Cortex of kidney (tissue), 1 donor: ENCODE data around the gene HOXB4.

Source experiments
- DNase-seq: peaks from one replicate; lab custom pipeline; 2025; lab: John Stamatoyannopoulos, UW

The HOXB4 gene

DNA sequence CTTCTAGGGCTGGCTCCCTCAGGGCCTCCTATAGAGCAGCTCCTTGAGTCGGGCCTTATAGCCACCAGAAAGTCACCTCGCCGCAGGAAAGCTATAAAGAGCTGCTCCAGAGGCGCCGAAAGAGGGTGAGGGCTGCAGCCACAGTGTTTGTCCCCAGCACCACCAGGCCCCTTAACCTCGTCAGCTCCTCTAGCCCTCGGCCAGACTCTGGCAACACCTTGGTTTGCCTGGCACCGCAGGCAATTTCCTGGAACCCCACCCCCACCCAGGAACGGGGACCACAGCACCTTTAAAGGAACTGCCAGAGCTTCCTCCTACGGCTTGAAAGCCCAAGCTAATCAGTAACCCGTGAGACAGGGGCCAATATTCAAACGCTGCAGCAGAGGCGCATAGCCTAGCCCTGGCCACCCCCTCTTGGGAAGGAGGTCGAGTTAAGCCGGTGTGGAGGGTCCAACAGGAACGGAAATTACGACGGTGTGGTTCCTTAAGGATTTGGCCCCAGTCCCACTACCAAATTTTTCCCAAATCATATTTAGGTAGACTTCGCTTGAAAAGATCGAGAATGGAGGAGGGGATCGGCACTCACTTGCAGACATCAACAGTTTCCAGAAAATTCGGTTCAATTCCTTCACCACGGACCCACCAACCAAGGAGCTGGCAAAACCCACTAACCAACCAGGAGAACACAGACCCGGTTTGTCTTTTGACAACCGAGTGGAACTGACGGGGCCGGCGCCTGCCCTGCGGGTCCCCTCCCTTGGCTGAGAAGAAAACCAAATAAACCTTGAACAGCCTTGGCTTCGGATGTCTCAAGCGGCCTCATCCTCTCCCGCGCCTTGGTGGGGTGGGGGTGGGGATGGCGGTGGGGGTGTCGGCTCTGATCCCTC is 23.6 kb upstream of the HOXB4 start:
- DNase-seq = no peak

GRCh38 chr17:48601207-48601538 is 23.0 kb upstream of the HOXB4 start:
- DNase-seq = no peak

GRCh38 chr17:48600244-48601098 is 22.3 kb upstream of the HOXB4 start:
- no peak for DNase-seq

- DNase-seq = no peak
Measured at GRCh38 chr17:48599354-48599753, 21.2 kb upstream of the HOXB4 start.

DNA sequence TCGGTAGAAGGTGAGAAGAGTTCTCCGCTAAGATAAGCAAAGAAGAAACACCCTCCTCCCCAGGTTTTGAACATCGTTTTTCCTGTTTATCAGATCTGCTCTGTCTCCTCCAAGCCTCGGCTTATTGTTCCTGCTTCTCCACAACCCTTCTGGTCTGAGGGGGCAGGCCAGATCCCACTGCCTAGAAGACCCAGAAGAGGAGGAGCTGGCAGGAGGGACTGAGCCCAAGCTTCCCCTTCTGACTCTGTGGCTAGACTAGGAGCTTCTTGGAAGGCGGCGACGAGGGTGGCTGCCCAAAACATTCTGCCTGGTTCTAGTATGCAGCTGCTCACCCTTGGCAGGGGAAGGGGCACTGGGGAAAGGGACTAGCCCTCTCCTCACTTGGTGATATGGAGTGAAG is 20.6 kb upstream of the HOXB4 start:
- DNase-seq = no peak

DNA sequence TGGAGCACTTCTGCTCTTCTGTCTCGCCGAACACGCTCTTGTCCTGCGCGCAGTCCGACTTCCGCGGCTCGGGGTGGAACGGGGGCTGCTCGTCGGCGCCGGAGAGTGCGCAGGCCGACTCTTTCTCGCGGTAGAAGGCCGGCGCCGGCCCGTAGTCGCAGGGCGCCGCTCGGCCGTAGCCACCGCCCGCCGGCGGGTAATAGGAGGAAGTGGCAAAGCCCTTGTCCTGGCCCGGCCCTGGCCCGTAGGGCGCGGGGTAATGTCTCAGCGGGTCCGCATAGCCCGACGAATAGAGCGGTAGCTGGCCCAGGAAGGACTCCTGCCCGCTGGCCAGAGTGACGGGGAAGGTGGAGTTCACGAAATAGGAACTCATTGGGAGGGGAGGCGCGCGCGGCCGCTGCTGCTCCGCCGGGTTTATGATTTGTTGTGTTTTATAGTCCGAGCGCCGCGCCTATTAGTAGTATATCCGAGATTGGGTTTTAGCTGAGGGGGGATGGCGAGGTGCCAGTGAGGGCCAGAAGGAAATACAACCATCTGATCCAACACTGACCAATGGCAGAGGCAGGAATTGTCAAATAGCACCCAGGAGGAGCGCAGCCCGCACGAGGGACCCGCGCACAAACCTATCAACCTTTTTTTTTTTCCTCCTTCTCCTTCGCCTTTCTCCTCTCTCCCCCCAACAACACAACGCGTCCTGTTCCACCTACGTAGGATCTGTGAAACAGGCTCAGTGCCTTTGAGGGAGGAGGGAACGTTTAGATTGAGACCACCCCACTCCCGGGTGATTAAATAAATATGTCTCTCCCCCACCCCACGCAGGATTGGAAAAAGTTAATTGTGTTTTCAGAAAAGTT is 19.9 kb upstream of the HOXB4 start:
- DNase-seq = no peak

GRCh38 chr17:48597528-48597777 is 19.3 kb upstream of the HOXB4 start:
- no peak for DNase-seq

- no peak for DNase-seq
Measured at GRCh38 chr17:48596735-48597527, 18.8 kb upstream of the HOXB4 start.

DNA sequence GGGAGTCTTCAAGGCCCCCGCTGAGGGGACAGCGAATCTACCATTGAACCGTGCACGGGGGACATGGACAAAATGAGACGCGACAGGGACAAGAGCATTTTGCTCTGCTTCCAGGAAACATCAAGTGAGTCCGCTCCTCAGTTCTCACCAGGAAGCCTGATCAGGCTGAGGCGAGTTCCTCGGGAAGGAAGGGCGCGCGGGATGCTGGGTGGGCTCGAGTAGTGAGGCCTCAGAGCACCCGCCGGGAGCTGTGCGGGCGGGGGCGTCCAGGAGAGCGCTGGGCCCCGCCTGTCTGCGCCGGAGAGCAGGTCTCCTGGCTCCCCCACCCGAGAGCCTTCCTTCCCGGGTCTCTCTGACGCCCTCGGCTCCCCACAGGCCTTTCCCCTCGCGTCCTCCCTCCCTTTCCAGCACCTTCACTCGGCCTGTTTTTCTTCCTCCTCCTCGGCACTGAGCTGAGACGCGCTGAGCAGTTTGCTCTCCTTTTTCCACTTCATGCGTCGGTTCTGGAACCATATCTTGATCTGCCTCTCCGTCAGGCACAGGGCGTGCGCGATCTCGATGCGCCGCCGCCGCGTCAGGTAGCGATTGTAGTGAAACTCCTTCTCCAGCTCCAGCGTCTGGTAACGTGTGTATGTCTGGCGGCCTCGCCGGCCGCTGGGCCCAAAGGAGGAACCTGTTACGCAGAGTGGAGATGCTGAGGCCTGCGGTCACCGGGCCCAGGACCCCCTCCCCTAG is 18.0 kb upstream of the HOXB4 start:
- no peak for DNase-seq

- DNase-seq = no peak
Measured at GRCh38 chr17:48595278-48595999, 17.3 kb upstream of the HOXB4 start.

DNA sequence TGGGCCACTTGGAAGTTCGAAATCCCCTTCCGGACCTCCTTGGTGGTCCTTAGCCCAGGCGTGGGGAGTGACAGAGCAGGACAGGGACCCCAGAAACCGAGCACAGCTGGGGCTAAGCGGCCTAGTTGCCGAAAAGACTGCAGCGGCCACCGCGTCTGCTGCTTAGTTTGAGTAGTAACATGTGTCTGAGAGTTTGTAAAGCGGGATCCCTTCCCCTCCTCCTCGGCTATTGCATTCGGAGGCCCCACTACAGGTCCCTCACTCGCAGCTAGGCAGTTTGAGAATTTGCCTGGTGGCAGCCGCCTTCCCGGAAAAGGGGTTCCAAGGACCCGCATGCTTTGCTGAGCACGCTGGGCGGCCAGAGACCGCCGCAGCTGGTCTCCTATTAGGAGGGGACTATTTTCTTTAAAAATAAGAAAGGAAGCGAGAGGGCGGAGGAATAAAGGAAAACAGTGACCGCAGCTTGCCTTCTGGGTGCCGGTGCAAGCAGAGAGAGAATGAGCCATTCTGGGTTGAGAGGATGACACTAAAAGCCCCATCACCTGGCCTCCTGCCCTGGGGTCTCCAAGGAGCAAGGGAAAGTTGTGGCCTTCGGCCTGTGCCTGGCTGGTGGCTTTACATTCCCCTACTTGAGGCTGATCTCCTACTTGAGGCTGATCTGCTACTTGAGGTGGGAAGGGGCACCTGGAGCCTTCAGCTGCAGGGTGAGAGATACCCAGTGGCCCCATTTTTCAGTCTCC is 16.6 kb upstream of the HOXB4 start:
- DNase-seq = no peak

- no peak for DNase-seq
Measured at GRCh38 chr17:48593840-48594537, 15.8 kb upstream of the HOXB4 start.

DNA sequence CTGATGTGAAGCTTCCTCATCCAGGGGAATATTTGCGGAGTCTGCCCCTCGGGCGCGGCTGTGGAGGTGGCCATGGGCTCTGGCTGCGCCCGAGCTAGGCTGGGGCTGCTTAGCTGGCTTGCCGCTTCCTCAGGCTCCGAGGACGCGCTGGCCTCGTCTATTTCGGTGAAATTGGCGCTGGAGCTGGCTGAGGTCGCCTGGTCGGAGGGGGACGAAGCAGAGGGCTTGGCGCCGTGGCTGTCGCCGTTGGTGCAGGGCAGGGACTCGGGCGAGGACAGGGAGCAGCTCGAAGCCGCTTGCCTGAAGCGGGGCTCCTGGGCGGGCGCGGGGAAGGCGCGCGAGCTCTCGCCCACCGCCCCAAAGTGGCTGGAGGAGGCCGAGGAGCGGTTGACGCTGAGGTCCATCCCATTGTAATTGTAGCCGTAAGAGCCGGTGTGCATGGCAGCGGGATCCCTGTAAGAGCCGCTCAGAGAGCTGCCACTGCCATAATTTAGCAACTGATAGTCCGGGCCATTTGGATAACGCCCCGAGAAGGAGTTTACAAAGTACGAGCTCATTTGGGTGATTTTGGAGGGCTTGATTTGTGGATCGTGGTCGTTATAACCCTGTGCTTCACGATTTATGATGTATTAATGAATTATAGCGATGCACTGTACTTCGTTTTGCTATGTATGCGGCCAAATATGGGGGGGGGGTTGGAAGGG is 15.1 kb upstream of the HOXB4 start, which contains the start of gene HOXB5:
Gene HOXB5 (minus strand): TSS at position 654 of the 704 bp plus-strand sequence. CDS start 97 bp downstream, at position 557.
- no peak for DNase-seq

GRCh38 chr17:48592577-48592976 is 14.4 kb upstream of the HOXB4 start:
- no peak for DNase-seq

- no peak for DNase-seq
Measured at GRCh38 chr17:48592057-48592514, 13.9 kb upstream of the HOXB4 start.

GRCh38 chr17:48591255-48592056 is 13.3 kb upstream of the HOXB4 start:
- DNase-seq = no peak

- DNase-seq = no peak
Measured at GRCh38 chr17:48590607-48591161, 12.5 kb upstream of the HOXB4 start.
